ENCODE measurements around the gene ETNK2.
"Not testable (repeated sequence)": the region's sequence is repeated elsewhere in the genome, so short reads cannot be mapped to it uniquely, and the experiment has no call there.

Gene ETNK2

DNA sequence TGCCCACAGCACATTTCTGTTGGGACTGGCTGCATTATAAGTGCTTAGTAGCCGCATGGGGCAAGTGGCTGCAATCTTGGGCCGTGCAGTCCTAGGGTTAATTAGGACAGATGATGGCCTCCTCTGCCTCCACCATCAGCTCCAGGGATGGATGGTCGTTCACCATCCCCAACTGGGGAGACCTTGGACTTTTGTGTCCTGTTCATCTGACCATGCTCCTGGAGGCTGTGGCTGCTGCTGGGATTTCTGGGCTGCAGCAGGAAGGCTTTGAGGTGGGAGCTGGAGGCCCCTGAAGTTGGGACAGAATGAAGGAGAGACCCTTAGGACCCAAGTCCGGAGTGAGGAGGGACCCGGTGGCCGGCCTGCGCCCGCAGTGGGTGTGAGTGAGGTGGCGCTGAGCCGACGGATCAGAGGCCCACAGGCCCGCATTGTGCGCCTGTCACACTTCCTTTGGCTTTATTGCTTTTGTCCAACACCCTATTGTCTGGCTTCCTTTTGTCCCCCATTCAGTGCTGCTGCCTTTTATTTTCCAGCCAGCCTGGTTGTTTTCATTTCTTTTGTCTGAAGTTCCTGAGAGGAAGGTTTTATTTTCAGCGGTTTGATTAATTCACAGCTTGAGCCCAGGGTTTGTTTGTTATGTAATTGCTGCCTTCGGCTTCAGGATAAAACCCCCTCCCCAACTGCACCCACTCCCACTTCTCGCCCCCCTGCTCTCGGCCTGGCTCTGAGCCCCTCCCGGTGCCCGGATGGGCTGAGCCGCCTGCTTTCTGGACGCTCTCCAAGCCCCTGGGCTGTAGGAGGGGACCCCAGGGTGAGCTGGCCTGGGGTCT lies 43.3 kb downstream of the ETNK2 start:
- DNase-seq (ENCODE audit: low read depth): no peak
- H3K4me3 ChIP-seq (ENCODE audit: low read depth, low read length): no peak overlapping the region

DNA sequence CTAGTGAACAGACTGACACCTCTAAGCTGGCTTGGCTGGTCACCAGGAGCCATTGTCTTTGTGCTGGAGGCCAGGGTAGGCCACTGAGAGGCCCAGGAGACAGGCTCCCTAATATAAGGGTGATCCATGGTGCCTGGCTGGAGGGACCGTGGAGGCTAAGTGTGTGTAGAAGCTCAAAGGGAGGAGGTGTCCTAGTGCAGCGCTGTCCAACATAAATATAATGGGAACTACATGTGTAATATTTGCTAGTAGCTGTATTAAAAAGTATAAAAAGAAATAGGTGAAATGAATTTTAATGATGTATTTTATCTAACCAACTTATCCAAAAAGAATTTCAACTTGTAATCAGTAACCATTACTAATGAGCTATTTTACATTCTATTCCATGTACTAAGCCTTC lies 44.0 kb downstream of the ETNK2 start:
- DNase-seq (ENCODE audit: low read depth): no peak
- no peak overlapping the region for H3K4me3 ChIP-seq (ENCODE audit: low read depth, low read length)

DNA sequence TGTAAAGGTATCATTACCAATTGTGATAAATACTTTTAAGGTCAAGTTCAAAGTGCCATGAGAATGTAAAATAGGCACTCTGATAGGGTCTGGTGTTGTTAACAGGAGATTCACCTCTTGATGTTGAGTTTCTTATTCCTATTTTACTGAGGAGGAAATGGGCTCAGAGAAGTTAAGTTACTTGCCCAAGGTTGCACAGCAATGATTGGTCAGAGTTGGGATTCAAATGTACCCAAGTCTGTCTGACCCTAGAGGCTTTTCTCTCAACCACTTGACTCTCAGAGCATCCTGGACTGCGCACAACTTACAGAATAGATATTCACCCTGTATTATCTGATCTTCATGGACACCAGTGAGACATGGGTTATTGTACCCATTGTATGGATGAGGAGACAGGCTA lies 45.0 kb downstream of the ETNK2 start:
- DNase-seq (ENCODE audit: low read depth): no peak
- no peak overlapping the region for H3K4me3 ChIP-seq (ENCODE audit: low read depth, low read length)

GRCh38 chr1:204105131-204105515 lies 46.7 kb downstream of the ETNK2 start:
- no peak for DNase-seq (ENCODE audit: low read depth)

GRCh38 chr1:204104331-204105130 lies 47.3 kb downstream of the ETNK2 start:
- H3K4me3 ChIP-seq (ENCODE audit: low read depth, low read length): no peak overlapping the region
- no peak for DNase-seq (ENCODE audit: low read depth)

More at GRCh38 chr1:204105131-204105515, 46.7 kb downstream of the ETNK2 start:
- no peak overlapping the region for H3K4me3 ChIP-seq (ENCODE audit: low read depth, low read length)

DNA sequence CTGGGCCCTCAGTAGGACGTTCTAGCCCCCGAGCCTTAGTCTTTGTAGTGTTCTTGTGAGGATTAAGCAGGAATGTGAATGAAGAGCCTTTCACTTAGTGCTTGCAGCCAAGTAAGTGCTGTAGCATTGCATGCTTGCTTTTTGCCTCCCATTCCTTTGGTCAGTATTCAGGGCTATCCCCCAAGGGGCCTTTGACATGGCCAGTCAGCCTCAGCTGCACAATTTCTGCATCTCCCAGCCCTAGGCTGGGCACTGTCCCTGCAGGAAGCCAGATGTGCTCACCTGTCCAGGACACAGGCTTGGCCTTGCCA lies 48.5 kb downstream of the ETNK2 start:
- no peak for DNase-seq (ENCODE audit: low read depth)
- H3K4me3 ChIP-seq (ENCODE audit: low read depth, low read length): no peak overlapping the region

DNA sequence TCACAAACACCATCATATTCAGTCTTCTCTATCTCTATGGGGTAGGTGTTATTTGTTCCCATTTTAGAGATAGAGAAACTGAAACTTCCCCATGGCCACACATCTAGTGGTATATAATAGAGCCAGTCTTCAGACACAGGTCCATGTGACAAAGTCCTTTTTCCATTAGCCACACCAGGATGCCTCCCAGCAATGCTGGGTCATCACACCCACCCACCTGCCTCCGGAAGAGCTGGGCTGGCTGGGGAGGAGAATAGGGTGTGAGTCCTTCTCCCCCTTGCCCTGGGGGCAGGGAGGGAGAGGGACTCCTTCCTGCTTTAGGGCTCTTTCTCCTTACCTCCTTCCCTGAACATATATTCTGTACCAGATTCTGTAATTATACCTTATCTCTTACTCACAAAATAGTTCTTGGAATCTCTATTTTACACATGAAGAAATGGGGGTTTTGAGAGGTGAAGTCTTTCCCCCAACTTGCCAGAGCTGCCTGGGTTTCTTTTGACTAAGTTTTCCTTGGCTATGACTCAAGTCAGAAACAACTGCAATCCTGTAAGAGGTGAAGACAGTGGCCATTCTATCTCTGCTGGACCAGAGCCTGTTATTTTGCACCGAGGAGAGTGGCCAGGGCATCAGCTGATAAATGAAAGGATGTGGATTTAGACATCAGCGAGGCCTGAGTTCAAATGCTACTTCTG lies 49.0 kb downstream of the ETNK2 start:
- no peak for DNase-seq (ENCODE audit: low read depth)
- H3K4me3 ChIP-seq (ENCODE audit: low read depth, low read length): no peak overlapping the region

- DNase-seq (ENCODE audit: low read depth): no peak
- no peak overlapping the region for H3K4me3 ChIP-seq (ENCODE audit: low read depth, low read length)
These were observed 49.7 kb downstream of the ETNK2 start for GRCh38 chr1:204102029-204102611.

- H3K4me3 ChIP-seq (ENCODE audit: low read depth, low read length); DNase-seq (ENCODE audit: low read depth): not testable (repeated sequence)
These were observed 52.1 kb downstream of the ETNK2 start for GRCh38 chr1:204099754-204100153.

DNA sequence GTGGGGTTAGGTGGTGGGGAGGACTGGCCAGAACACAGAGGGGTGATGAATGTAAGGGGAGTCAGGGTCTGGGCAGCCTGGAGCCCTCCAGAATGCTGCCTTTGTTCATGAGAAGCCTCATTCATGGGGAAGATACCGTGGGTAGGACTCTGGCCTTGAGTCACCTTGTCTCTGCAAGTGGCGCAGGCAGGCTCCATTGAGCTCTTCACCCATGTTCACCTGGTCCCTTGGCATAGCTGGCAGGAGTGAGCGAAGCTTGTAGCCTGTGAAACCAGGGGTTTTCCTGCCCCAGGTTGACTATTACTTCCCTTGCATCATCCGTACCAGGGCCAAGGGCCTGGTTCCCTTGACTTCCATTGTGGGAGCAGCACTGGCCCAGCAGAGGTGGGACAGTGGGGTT lies 53.2 kb downstream of the ETNK2 start:
- H3K4me3 ChIP-seq (ENCODE audit: low read depth, low read length): no peak overlapping the region
- DNase-seq (ENCODE audit: low read depth): no peak

DNA sequence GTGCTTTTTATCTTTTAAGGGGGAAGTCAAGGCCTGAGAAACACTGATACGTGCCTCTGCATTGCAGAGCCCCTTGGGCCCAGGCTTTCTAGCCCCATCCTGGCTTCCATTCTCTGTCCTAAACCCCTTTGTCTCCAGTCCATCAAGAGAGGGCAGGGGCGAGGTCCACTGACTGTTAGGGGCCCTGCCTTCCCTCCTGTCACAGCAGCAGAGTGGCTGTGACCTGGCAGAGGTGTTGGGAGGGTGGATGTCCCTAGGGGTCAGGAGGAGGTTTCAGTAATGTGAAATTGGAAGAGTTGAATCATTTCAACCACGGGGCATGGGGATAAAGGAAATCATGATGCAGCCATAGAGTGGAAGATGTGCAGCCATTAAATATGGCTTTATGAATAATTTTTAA lies 54.9 kb downstream of the ETNK2 start:
- DNase-seq (ENCODE audit: low read depth): no peak
- H3K4me3 ChIP-seq (ENCODE audit: low read depth, low read length): no peak overlapping the region

DNA sequence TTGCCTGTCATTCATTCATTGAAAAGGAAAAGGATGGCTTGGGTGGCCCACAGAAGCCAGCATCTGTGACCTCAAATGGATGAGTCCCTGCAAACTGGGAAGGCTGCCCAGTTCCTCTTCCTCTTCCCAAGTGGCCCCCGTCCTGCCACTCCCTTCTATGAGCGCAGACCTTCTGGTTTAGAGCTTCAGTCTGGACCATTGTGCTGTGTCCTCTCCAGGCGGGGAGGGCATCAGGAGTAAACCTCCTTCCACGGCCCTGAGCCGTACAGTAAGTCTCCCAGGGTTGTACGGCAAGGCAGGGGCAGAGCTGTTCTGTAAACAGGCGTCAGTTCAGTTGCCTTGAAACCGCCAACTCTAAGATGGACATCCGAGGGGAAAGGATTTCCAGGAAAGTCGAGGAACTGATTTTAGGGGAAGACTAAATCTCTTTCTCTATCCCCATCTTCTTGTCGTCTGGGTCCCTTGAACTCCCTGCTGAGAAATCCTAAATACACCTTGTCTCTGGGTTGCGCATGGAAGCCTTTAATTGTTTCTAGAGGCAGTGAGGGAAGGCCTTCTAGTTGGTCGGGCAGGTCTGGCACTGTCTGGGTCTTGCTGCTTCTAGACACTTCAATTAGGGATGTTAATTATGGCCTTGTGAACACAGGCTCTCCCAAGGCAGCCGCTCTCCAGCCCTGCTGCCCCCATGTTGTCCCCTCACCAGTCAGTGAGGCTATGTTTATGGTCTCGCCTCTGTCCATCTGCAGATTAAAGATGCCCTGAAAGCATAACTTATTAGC lies 56.8 kb downstream of the ETNK2 start:
- DNase-seq (ENCODE audit: low read depth): no peak
- no peak overlapping the region for H3K4me3 ChIP-seq (ENCODE audit: low read depth, low read length)

DNA sequence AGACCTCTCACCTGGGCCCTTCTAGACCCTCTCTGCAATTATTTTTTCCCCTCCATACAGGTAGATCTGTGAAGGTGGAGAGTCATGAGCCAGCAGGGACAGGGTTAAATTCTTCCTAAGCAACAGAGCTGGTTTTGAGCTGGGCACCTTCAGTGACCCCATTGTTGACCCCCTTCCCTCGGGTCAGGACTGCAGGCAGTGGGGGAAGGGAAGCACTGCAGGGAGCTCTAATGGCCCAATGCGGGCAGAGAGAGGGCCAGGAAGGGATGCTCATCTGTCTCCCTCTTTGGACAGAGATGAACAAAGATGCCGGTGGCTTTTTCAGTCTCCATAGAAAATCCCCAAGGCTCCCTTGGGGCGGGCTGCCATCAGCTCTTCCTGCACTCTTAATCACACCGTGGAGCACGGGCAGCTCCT lies 57.5 kb downstream of the ETNK2 start:
- H3K4me3 ChIP-seq (ENCODE audit: low read depth, low read length): no peak overlapping the region
- no peak for DNase-seq (ENCODE audit: low read depth)

DNA sequence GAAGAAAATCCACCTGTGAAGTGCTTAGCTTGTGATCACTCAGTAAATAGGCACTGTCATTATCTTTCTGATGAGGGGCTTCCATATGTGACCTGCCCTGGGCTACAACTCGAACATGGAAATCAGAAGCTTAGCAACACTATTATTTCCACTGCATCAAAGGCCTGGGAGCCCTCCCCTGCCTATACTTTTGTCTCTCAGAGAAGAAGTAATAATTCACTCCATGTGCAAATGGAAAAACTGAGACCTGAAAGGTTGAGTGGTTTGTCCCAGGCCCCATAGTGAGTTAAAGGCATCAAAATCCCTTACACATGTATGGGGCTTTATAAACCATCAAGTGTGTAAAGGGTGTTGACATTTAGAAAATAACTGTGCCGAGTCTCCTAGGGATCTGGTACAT lies 58.1 kb downstream of the ETNK2 start:
- no peak overlapping the region for H3K4me3 ChIP-seq (ENCODE audit: low read depth, low read length)
- no peak for DNase-seq (ENCODE audit: low read depth)

GRCh38 chr1:204093421-204093717 lies 58.5 kb downstream of the ETNK2 start:
- no peak for DNase-seq (ENCODE audit: low read depth)
- no peak overlapping the region for H3K4me3 ChIP-seq (ENCODE audit: low read depth, low read length)

GRCh38 chr1:204092632-204093420 lies 59.0 kb downstream of the ETNK2 start:
- no peak overlapping the region for H3K4me3 ChIP-seq (ENCODE audit: low read depth, low read length)
- DNase-seq (ENCODE audit: low read depth): no peak

DNA sequence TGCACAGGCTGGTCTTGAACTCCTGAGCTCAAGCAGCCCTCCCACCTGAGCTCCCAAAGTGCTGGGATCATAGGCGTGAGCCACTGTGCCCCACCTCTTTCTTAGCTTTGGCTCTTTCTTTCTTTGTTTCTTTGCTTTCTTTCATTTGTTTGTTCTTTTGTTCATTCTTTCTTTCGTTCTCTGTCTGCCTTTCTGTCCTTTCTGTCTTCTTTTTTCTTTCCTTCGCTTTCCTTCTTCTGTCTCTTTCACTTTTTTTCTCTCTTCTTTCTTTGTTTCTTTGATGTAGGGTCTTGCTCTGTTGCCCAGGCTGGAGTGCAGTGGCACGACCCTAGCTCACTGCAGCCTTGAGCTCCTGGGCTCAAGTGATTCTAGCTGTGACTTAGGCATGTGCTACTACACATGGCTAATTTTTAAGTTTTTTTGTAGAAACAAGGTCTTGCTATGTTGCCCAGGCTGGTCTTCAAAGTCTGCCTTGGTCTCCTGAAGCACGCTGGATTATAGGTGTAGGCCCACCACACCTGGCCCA lies 60.0 kb downstream of the ETNK2 start:
- DNase-seq (ENCODE audit: low read depth): no peak
- H3K4me3 ChIP-seq (ENCODE audit: low read depth, low read length): no peak overlapping the region

DNA sequence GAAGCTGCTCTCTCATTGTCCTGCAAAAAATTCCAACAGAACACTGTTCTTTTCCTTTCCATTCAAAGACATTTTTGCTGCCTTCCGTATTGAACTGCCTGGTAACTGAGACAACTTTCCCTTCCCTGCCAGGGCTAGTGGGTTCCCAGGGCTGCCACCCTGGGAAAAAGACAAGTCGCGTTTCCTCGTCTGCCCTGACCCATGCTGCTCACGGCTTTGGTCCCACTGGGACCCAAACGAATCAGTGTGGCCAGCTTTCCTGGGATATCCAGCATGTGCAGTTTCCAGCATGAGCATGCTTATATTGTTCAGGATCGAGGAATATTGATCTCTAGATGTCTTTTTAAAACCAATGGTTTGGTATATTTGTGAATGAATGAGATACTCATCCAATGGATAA lies 60.8 kb downstream of the ETNK2 start:
- no peak for DNase-seq (ENCODE audit: low read depth)
- H3K4me3 ChIP-seq (ENCODE audit: low read depth, low read length): no peak overlapping the region

- H3K4me3 ChIP-seq (ENCODE audit: low read depth, low read length); DNase-seq (ENCODE audit: low read depth): not testable (repeated sequence)
These were observed 61.7 kb downstream of the ETNK2 start for GRCh38 chr1:204090132-204090531.

All from skeletal muscle cell (primary cell).